ENCODE results near the gene PRRC2B.

DNA sequence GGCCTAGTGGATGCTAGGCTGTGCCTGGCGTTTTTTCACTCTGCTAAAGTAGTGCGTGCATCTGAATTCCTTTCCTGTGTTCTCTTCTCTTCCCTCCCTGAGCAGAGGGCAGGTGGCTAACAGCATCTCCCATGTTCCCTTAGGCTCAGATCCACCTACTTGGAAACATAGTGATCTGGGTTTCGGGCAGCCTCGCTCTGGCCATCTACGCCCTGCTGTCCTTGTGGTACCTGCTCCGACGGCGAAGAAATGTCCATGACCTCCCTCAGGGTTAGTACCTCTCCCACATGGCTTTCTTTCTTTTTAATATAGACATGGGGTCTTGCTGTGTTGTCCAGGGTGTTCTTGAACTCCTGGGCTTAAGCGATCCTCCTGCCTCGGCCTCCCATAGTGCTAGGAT, 127.3 kb downstream of the PRRC2B start:
- TF ChIP-seq SUZ12 (IDR thresholded peaks at IDR 0.05; ENCODE audit: extremely low read depth, insufficient read depth, insufficient read length) (no peak), ZNF274 (IDR thresholded peaks at IDR 0.05; ENCODE audit: low read depth, low read length) (no peak)
